ENCODE measurements around the gene ASTN2.

ASTN2 gene

GRCh38 chr9:117355542-117355941 is 59.3 kb downstream of the ASTN2 start:
- Histone ChIP-seq H3K9ac (ENCODE audit: low read length) (no peak overlapping the region), H3K79me2 (ENCODE audit: insufficient read depth, low read length) (no peaks in the 10 kb centered on the region), H2AFZ (ENCODE audit: low read length) (no peak overlapping the region), H3K9me2 (ENCODE audit: low read depth, low read length) (no peaks in the 10 kb centered on the region), H3K4me1 (ENCODE audit: insufficient read depth, low read length, severe bottlenecking) (peaks cover 33% of the 10 kb centered on the region), H3K9me3 (ENCODE audit: low read length) (no peaks in the 10 kb centered on the region), H3K36me3 (ENCODE audit: insufficient read depth, low read length) (no peaks in the 10 kb centered on the region), H3K4me2 (ENCODE audit: low read length) (no peak overlapping the region), H3K27ac (ENCODE audit: low read depth, low read length, poor library complexity, severe bottlenecking) (no peak overlapping the region), H4K20me1 (ENCODE audit: insufficient read depth, low read length) (no peaks in the 10 kb centered on the region), H3K4me3 (ENCODE audit: low read depth, low read length, poor library complexity, severe bottlenecking) (no peak overlapping the region), H3K27me3 (ENCODE audit: insufficient read depth, low read length) (no peaks in the 10 kb centered on the region), H3F3A (ENCODE audit: insufficient read depth, low read length) (no peaks in the 10 kb centered on the region)
- TF ChIP-seq EZH2 (IDR thresholded peaks at IDR 0.05; ENCODE audit: borderline replicate concordance, low read length) (no peak), CTCF (IDR thresholded peaks at IDR 0.05; ENCODE audit: low read length) (no peak)

- TF ChIP-seq CTCF (IDR thresholded peaks at IDR 0.05; ENCODE audit: low read length) (no peak), EZH2 (IDR thresholded peaks at IDR 0.05; ENCODE audit: borderline replicate concordance, low read length) (no peak)
- Histone ChIP-seq H3K9me2 (ENCODE audit: low read depth, low read length) (no peaks in the 10 kb centered on the region), H3K4me3 (ENCODE audit: low read depth, low read length, poor library complexity, severe bottlenecking) (no peak overlapping the region), H2AFZ (ENCODE audit: low read length) (no peak overlapping the region), H3F3A (ENCODE audit: insufficient read depth, low read length) (no peaks in the 10 kb centered on the region), H3K4me2 (ENCODE audit: low read length) (no peak overlapping the region), H4K20me1 (ENCODE audit: insufficient read depth, low read length) (no peaks in the 10 kb centered on the region), H3K9me3 (ENCODE audit: low read length) (no peaks in the 10 kb centered on the region), H3K4me1 (ENCODE audit: insufficient read depth, low read length, severe bottlenecking) (peaks cover 34% of the 10 kb centered on the region), H3K27me3 (ENCODE audit: insufficient read depth, low read length) (no peaks in the 10 kb centered on the region), H3K79me2 (ENCODE audit: insufficient read depth, low read length) (no peaks in the 10 kb centered on the region), H3K27ac (ENCODE audit: low read depth, low read length, poor library complexity, severe bottlenecking) (no peak overlapping the region), H3K36me3 (ENCODE audit: insufficient read depth, low read length) (no peaks in the 10 kb centered on the region), H3K9ac (ENCODE audit: low read length) (no peak overlapping the region; the same call in 1 of the 2 replicates)
These were observed 59.9 kb downstream of the ASTN2 start for GRCh38 chr9:117354997-117355396.

DNA sequence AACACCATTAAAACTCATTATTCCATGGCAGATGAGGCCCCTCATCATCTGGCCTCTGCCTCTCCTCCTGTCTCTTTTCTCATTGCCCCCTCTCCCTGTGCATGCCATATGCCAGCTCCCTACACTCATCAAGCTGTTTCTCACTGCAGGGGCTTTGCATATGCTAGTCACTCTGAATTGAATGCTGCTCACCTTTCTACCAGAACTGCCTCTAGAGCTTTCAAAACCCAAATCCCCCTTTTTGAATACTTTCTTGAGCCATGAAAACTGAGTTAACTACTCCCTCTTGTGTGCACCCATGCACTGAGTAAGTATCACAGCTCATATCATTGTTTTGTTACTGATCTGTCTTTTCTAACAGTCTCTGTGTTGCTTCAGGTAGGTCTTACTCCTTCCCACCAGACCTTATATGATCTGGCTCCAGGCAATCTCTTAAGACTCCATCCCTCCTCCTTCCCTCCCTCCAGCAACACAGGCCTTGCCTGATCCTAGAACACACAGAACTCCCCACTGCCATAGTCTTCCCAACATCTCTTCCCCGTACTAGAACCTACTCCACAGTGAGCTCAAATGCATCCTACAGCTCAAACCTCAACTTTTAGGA is 60.5 kb downstream of the ASTN2 start:
- TF ChIP-seq CTCF (IDR thresholded peaks at IDR 0.05; ENCODE audit: low read length): peak; percentile 53; the same call in 1 of the 2 replicates
- TF ChIP-seq EZH2 (IDR thresholded peaks at IDR 0.05; ENCODE audit: borderline replicate concordance, low read length): no peak
- Histone ChIP-seq H3K36me3 (ENCODE audit: insufficient read depth, low read length) (no peaks in the 10 kb centered on the region), H3K9ac (ENCODE audit: low read length) (peak overlapping the region; percentile 26; the same call in 1 of the 2 replicates), H3K9me2 (ENCODE audit: low read depth, low read length) (no peaks in the 10 kb centered on the region), H3F3A (ENCODE audit: insufficient read depth, low read length) (no peaks in the 10 kb centered on the region), H3K27me3 (ENCODE audit: insufficient read depth, low read length) (no peaks in the 10 kb centered on the region), H3K9me3 (ENCODE audit: low read length) (no peaks in the 10 kb centered on the region), H2AFZ (ENCODE audit: low read length) (no peak overlapping the region), H3K27ac (ENCODE audit: low read depth, low read length, poor library complexity, severe bottlenecking) (peak overlapping the region; percentile 67), H3K79me2 (ENCODE audit: insufficient read depth, low read length) (no peaks in the 10 kb centered on the region), H3K4me2 (ENCODE audit: low read length) (no peak overlapping the region), H4K20me1 (ENCODE audit: insufficient read depth, low read length) (no peaks in the 10 kb centered on the region), H3K4me1 (ENCODE audit: insufficient read depth, low read length, severe bottlenecking) (peaks cover 34% of the 10 kb centered on the region), H3K4me3 (ENCODE audit: low read depth, low read length, poor library complexity, severe bottlenecking) (no peak overlapping the region)

Measured in OCI-LY1 (cell line).